ENCODE results near the gene ISL2.
"Not testable (repeated sequence)": the region's sequence is repeated elsewhere in the genome, so short reads cannot be mapped to it uniquely, and the experiment has no call there.

The ISL2 gene

GRCh38 chr15:76336254-76337058 lies at the start of gene ISL2:
Gene ISL2, plus strand, starts transcription at chr15:76336773. Its CDS starts 111 bp downstream, at chr15:76336884.
- peak; percentile 90 for DNase-seq (ENCODE audit: low spot score)

GRCh38 chr15:76289582-76289981 lies 47.0 kb upstream of the ISL2 start:
- no peak for DNase-seq (ENCODE audit: low spot score)

- no peak for DNase-seq (ENCODE audit: low spot score)
These were observed 43.2 kb upstream of the ISL2 start for GRCh38 chr15:76293361-76293760.

GRCh38 chr15:76294463-76294862 lies 42.1 kb upstream of the ISL2 start:
- not testable (repeated sequence) for DNase-seq (ENCODE audit: low spot score)

GRCh38 chr15:76296849-76297248 lies 39.7 kb upstream of the ISL2 start:
- no peak for DNase-seq (ENCODE audit: low spot score)

- DNase-seq (ENCODE audit: low spot score), result not testable (repeated sequence)
These were observed 38.6 kb upstream of the ISL2 start for GRCh38 chr15:76297951-76298350.

GRCh38 chr15:76298986-76299385 lies 37.6 kb upstream of the ISL2 start:
- DNase-seq (ENCODE audit: low spot score), result no peak

GRCh38 chr15:76299786-76300185 lies 36.8 kb upstream of the ISL2 start:
- DNase-seq (ENCODE audit: low spot score), result no peak

GRCh38 chr15:76303909-76304308 lies 32.7 kb upstream of the ISL2 start:
- DNase-seq (ENCODE audit: low spot score), result no peak

- no peak for DNase-seq (ENCODE audit: low spot score)
These were observed 26.8 kb upstream of the ISL2 start for GRCh38 chr15:76309601-76310330.

GRCh38 chr15:76310475-76311099 lies 26.0 kb upstream of the ISL2 start:
- peak; percentile 55 for DNase-seq (ENCODE audit: low spot score)

- DNase-seq (ENCODE audit: low spot score), result peak; percentile 97
These were observed 25.2 kb upstream of the ISL2 start, which contains the start of gene ETFA for GRCh38 chr15:76311100-76311953. Gene ETFA, minus strand, starts transcription at chr15:76311469. Its CDS starts 81 bp downstream, at chr15:76311388.

GRCh38 chr15:76312540-76313174 lies 23.9 kb upstream of the ISL2 start:
- no peak for DNase-seq (ENCODE audit: low spot score)

- not testable (repeated sequence) for DNase-seq (ENCODE audit: low spot score)
These were observed 23.4 kb upstream of the ISL2 start for GRCh38 chr15:76313175-76313567.

GRCh38 chr15:76313731-76314130 lies 22.8 kb upstream of the ISL2 start:
- DNase-seq (ENCODE audit: low spot score), result no peak

GRCh38 chr15:76320012-76320411 lies 16.6 kb upstream of the ISL2 start:
- no peak for DNase-seq (ENCODE audit: low spot score)

GRCh38 chr15:76321171-76321570 lies 15.4 kb upstream of the ISL2 start:
- DNase-seq (ENCODE audit: low spot score), result no peak

- DNase-seq (ENCODE audit: low spot score), result no peak
These were observed 15.0 kb upstream of the ISL2 start for GRCh38 chr15:76321602-76322001.

- no peak for DNase-seq (ENCODE audit: low spot score)
These were observed 12.5 kb upstream of the ISL2 start for GRCh38 chr15:76324066-76324465.

GRCh38 chr15:76325704-76326103 lies 10.9 kb upstream of the ISL2 start:
- no peak for DNase-seq (ENCODE audit: low spot score)
